Measurements from ENCODE around the gene STK11.

GRCh38 chr19:1255186-1256161, 49.9 kb downstream of the STK11 start:
- TF ChIP-seq, protein P1, sequence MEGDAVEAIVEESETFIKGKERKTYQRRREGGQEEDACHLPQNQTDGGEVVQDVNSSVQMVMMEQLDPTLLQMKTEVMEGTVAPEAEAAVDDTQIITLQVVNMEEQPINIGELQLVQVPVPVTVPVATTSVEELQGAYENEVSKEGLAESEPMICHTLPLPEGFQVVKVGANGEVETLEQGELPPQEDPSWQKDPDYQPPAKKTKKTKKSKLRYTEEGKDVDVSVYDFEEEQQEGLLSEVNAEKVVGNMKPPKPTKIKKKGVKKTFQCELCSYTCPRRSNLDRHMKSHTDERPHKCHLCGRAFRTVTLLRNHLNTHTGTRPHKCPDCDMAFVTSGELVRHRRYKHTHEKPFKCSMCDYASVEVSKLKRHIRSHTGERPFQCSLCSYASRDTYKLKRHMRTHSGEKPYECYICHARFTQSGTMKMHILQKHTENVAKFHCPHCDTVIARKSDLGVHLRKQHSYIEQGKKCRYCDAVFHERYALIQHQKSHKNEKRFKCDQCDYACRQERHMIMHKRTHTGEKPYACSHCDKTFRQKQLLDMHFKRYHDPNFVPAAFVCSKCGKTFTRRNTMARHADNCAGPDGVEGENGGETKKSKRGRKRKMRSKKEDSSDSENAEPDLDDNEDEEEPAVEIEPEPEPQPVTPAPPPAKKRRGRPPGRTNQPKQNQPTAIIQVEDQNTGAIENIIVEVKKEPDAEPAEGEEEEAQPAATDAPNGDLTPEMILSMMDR (IDR thresholded peaks at IDR 0.05) = no peak
- TF ChIP-seq ZFX (IDR thresholded peaks at IDR 0.05; ENCODE audit: borderline replicate concordance) = no peak

Measured in 22Rv1 (cell line).